Measurements from ENCODE around the gene EP400.
A peak's percentile ranks its signal among the peaks of the same experiment; 100 is the strongest.

The EP400 gene

GRCh38 chr12:131986361-131986760 is 36.6 kb downstream of the EP400 start:
- no peak for DNase-seq (ENCODE audit: low spot score)
- H3K23ac ChIP-seq (ENCODE audit: low read depth, low read length, poor library complexity): peak overlapping the region; percentile 70
- no peak overlapping the region for H2BK120ac ChIP-seq (ENCODE audit: low read depth, low read length)
- no CpG with 5 or more reads among the region's 17 CpGs for WGBS, 2 donors (ENCODE audit: extremely low coverage in 2 of 2, insufficient read length in 2 of 2, insufficient replicate concordance in 1 of 2)
- H3K4ac ChIP-seq (ENCODE audit: low read length): no peak overlapping the region
- no peak overlapping the region for H3K27ac ChIP-seq (replicated peaks; ENCODE audit: low read length)
- H3K36me3 ChIP-seq (replicated peaks in 1 of 2; ENCODE audit: control insufficient read depth in 2 of 2, insufficient read depth in 2 of 2, low read length in 2 of 2): peaks cover 28 to 78% of the 10 kb centered on the region in 2 donors
- H3K4me2 ChIP-seq (ENCODE audit: insufficient read depth, low read length, poor library complexity, severe bottlenecking): no peak overlapping the region
- no peak overlapping the region for H3K4me3 ChIP-seq (ENCODE audit: low read length in 2 of 2)
- no peak overlapping the region for H2BK12ac ChIP-seq (ENCODE audit: low read length)
- no peak overlapping the region for H2AFZ ChIP-seq (ENCODE audit: low read length)
- H2BK15ac ChIP-seq (ENCODE audit: low read length): no peak overlapping the region
- peak overlapping the region; percentile 41 for H3K18ac ChIP-seq (ENCODE audit: low read length)
- no peak overlapping the region for H3K14ac ChIP-seq (ENCODE audit: low read length)
- H3K27me3 ChIP-seq (ENCODE audit: control insufficient read depth in 3 of 3, insufficient read depth in 3 of 3, low read depth in 1 of 3, low read length in 3 of 3): no peaks in the 10 kb centered on the region
- H4K91ac ChIP-seq (ENCODE audit: low read depth, low read length, poor library complexity): no peak overlapping the region
- no peaks in the 10 kb centered on the region for H3K9me3 ChIP-seq (replicated peaks in 1 of 2; ENCODE audit: control insufficient read depth in 2 of 2, insufficient read depth in 1 of 2, low read depth in 1 of 2, low read length in 2 of 2)
- no peak overlapping the region for H3K9ac ChIP-seq (ENCODE audit: low read depth, low read length, poor library complexity)
- H3K4me1 ChIP-seq (ENCODE audit: control insufficient read depth in 2 of 2, insufficient read depth in 1 of 2, low read depth in 1 of 2, low read length in 2 of 2): peaks cover 26 to 40% of the 10 kb centered on the region in 2 donors
- H2AK5ac ChIP-seq (ENCODE audit: low read depth, low read length): no peak overlapping the region
- H2BK5ac ChIP-seq (ENCODE audit: low read length): no peak overlapping the region
- no peaks in the 10 kb centered on the region for H3K79me1 ChIP-seq (ENCODE audit: low read depth, low read length)
- no peak overlapping the region for H4K8ac ChIP-seq (ENCODE audit: low read depth, low read length)

DNA sequence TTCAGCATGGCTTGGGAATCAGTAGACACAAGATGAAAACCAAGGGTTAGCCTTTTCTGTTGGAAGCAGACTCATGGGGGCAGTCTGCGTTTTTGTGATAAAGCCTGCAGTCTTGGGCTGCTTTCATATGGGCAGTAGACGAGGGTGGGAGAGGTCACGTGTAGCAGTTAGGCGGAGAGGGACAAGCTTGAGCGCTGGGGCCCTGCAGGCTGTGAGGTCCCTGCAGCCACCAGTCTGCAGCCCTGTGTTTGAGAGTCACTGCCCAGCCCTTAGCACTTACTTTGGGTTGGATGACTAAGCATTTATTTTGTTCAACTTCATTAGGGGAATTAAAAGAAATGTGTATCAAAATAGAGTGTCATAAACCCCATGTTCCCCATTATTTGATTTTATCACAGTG is 37.2 kb downstream of the EP400 start:
- H3K18ac ChIP-seq (ENCODE audit: low read length): no peak overlapping the region
- no peak overlapping the region for H2AK5ac ChIP-seq (ENCODE audit: low read depth, low read length)
- H2BK12ac ChIP-seq (ENCODE audit: low read length): no peak overlapping the region
- H2BK120ac ChIP-seq (ENCODE audit: low read depth, low read length): no peak overlapping the region
- H3K27me3 ChIP-seq (ENCODE audit: control insufficient read depth in 3 of 3, insufficient read depth in 3 of 3, low read depth in 1 of 3, low read length in 3 of 3): no peaks in the 10 kb centered on the region
- H2AFZ ChIP-seq (ENCODE audit: low read length): no peak overlapping the region
- no peak for DNase-seq (ENCODE audit: low spot score)
- H3K4ac ChIP-seq (ENCODE audit: low read length): no peak overlapping the region
- no peak overlapping the region for H2BK15ac ChIP-seq (ENCODE audit: low read length)
- no peak overlapping the region for H3K4me2 ChIP-seq (ENCODE audit: insufficient read depth, low read length, poor library complexity, severe bottlenecking)
- H2BK5ac ChIP-seq (ENCODE audit: low read length): no peak overlapping the region
- H3K79me1 ChIP-seq (ENCODE audit: low read depth, low read length): no peaks in the 10 kb centered on the region
- no peak overlapping the region for H3K23ac ChIP-seq (ENCODE audit: low read depth, low read length, poor library complexity)
- H3K4me1 ChIP-seq (ENCODE audit: control insufficient read depth in 2 of 2, insufficient read depth in 1 of 2, low read depth in 1 of 2, low read length in 2 of 2): peaks cover 28 to 45% of the 10 kb centered on the region in 2 donors
- H3K4me3 ChIP-seq (ENCODE audit: low read length in 2 of 2): no peak overlapping the region
- H3K14ac ChIP-seq (ENCODE audit: low read length): no peak overlapping the region
- H4K8ac ChIP-seq (ENCODE audit: low read depth, low read length): no peak overlapping the region
- WGBS, 2 donors (ENCODE audit: extremely low coverage in 2 of 2, insufficient read length in 2 of 2, insufficient replicate concordance in 1 of 2): no CpG with 5 or more reads among the region's 5 CpGs
- H4K91ac ChIP-seq (ENCODE audit: low read depth, low read length, poor library complexity): no peak overlapping the region
- H3K9me3 ChIP-seq (replicated peaks in 1 of 2; ENCODE audit: control insufficient read depth in 2 of 2, insufficient read depth in 1 of 2, low read depth in 1 of 2, low read length in 2 of 2): no peaks in the 10 kb centered on the region
- no peak overlapping the region for H3K9ac ChIP-seq (ENCODE audit: low read depth, low read length, poor library complexity)
- no peak overlapping the region for H3K27ac ChIP-seq (replicated peaks; ENCODE audit: low read length)
- peaks cover 23 to 76% of the 10 kb centered on the region in 2 donors for H3K36me3 ChIP-seq (replicated peaks in 1 of 2; ENCODE audit: control insufficient read depth in 2 of 2, insufficient read depth in 2 of 2, low read length in 2 of 2)

DNA sequence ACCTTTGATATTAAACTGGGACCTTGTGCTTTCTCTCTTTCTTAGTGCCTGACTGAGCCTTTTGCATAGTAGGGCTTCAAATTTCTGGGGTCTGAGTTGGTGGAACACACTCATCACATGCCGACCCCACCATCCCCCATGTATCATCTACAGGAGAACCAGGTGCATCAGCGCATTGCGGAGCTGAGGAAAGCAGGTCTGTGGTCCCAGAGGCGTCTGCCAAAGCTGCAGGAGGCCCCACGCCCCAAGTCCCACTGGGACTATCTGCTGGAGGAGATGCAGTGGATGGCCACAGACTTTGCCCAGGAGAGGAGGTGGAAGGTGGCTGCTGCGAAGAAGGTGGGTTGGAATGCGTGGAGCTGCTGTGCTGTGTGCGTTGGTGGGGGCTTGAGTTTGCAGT is 37.8 kb downstream of the EP400 start:
- H3K79me1 ChIP-seq (ENCODE audit: low read depth, low read length): no peaks in the 10 kb centered on the region
- WGBS, 2 donors (ENCODE audit: extremely low coverage in 2 of 2, insufficient read length in 2 of 2, insufficient replicate concordance in 1 of 2): no CpG with 5 or more reads among the region's 8 CpGs
- H3K9me3 ChIP-seq (replicated peaks in 1 of 2; ENCODE audit: control insufficient read depth in 2 of 2, insufficient read depth in 1 of 2, low read depth in 1 of 2, low read length in 2 of 2): no peaks in the 10 kb centered on the region
- peaks cover 22 to 76% of the 10 kb centered on the region in 2 donors for H3K36me3 ChIP-seq (replicated peaks in 1 of 2; ENCODE audit: control insufficient read depth in 2 of 2, insufficient read depth in 2 of 2, low read length in 2 of 2)
- H4K8ac ChIP-seq (ENCODE audit: low read depth, low read length): no peak overlapping the region
- no peak for DNase-seq (ENCODE audit: low spot score)
- H3K14ac ChIP-seq (ENCODE audit: low read length): no peak overlapping the region
- H3K4me2 ChIP-seq (ENCODE audit: insufficient read depth, low read length, poor library complexity, severe bottlenecking): no peak overlapping the region
- no peak overlapping the region for H3K27ac ChIP-seq (replicated peaks; ENCODE audit: low read length)
- peak overlapping the region; percentile 27 for H2AK5ac ChIP-seq (ENCODE audit: low read depth, low read length)
- H3K18ac ChIP-seq (ENCODE audit: low read length): no peak overlapping the region
- H4K91ac ChIP-seq (ENCODE audit: low read depth, low read length, poor library complexity): no peak overlapping the region
- peaks cover 32 to 51% of the 10 kb centered on the region in 2 donors for H3K4me1 ChIP-seq (ENCODE audit: control insufficient read depth in 2 of 2, insufficient read depth in 1 of 2, low read depth in 1 of 2, low read length in 2 of 2)
- H2BK15ac ChIP-seq (ENCODE audit: low read length): no peak overlapping the region
- H2AFZ ChIP-seq (ENCODE audit: low read length): no peak overlapping the region
- H3K9ac ChIP-seq (ENCODE audit: low read depth, low read length, poor library complexity): no peak overlapping the region
- H3K27me3 ChIP-seq (ENCODE audit: control insufficient read depth in 3 of 3, insufficient read depth in 3 of 3, low read depth in 1 of 3, low read length in 3 of 3): no peaks in the 10 kb centered on the region
- no peak overlapping the region for H2BK120ac ChIP-seq (ENCODE audit: low read depth, low read length)
- H3K4ac ChIP-seq (ENCODE audit: low read length): no peak overlapping the region
- no peak overlapping the region for H2BK5ac ChIP-seq (ENCODE audit: low read length)
- H3K4me3 ChIP-seq (ENCODE audit: low read length in 2 of 2): no peak overlapping the region
- no peak overlapping the region for H2BK12ac ChIP-seq (ENCODE audit: low read length)
- H3K23ac ChIP-seq (ENCODE audit: low read depth, low read length, poor library complexity): no peak overlapping the region

DNA sequence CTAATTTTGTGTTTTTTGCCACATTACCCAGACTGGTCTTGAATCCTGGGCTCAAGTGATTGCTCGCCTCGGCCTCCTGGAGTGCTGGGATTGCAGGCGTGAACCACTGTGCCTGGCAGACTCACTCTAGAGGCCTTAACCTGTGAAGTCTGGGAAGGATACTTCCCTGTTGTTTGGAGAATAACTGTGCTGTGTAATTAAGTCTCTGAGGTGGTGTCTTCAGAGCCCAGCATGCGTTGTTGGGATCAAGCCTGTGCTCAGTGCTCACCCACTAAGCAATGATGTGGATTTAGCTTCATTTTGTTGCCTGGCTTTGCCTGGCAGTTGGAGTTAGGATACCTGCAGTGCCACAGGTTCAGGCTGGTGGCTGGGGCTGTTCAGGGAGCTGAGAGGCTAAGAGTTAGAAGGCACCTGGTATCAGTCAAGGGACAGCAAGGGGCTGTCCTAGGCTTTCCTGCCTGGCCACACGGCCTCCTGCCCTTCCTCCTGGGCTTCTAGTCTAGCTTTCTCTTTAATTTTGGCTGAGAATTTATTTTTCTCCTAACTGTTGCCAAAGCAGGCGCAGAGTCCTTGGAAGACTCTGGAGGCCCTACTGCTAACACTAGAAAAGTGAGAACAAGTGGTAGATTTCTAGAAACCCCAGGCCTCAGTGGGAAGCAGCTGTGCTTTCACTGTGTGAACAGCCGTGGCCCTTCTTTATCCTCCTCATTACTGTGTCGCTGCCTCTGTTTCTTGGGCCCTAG is 38.5 kb downstream of the EP400 start:
- Histone ChIP-seq H3K36me3 (replicated peaks in 1 of 2; ENCODE audit: control insufficient read depth in 2 of 2, insufficient read depth in 2 of 2, low read length in 2 of 2) (peaks cover 23 to 76% of the 10 kb centered on the region in 2 donors), H3K18ac (ENCODE audit: low read length) (peak overlapping the region; percentile 53), H3K27me3 (ENCODE audit: control insufficient read depth in 3 of 3, insufficient read depth in 3 of 3, low read depth in 1 of 3, low read length in 3 of 3) (no peaks in the 10 kb centered on the region), H2BK12ac (ENCODE audit: low read length) (no peak overlapping the region), H2AK5ac (ENCODE audit: low read depth, low read length) (peak overlapping the region; percentile 53), H3K4me3 (ENCODE audit: low read length in 2 of 2) (no peak overlapping the region), H3K27ac (replicated peaks; ENCODE audit: low read length) (peak overlapping the region; percentile 24), H2BK5ac (ENCODE audit: low read length) (no peak overlapping the region), H3K79me1 (ENCODE audit: low read depth, low read length) (peaks cover 2% of the 10 kb centered on the region), H4K91ac (ENCODE audit: low read depth, low read length, poor library complexity) (no peak overlapping the region), H3K23ac (ENCODE audit: low read depth, low read length, poor library complexity) (no peak overlapping the region), H3K4me1 (ENCODE audit: control insufficient read depth in 2 of 2, insufficient read depth in 1 of 2, low read depth in 1 of 2, low read length in 2 of 2) (peaks cover 32 to 52% of the 10 kb centered on the region in 2 donors), H3K9ac (ENCODE audit: low read depth, low read length, poor library complexity) (no peak overlapping the region), H3K4me2 (ENCODE audit: insufficient read depth, low read length, poor library complexity, severe bottlenecking) (no peak overlapping the region), H2AFZ (ENCODE audit: low read length) (no peak overlapping the region), H3K4ac (ENCODE audit: low read length) (no peak overlapping the region), H3K9me3 (replicated peaks in 1 of 2; ENCODE audit: control insufficient read depth in 2 of 2, insufficient read depth in 1 of 2, low read depth in 1 of 2, low read length in 2 of 2) (no peaks in the 10 kb centered on the region), H2BK15ac (ENCODE audit: low read length) (no peak overlapping the region), H3K14ac (ENCODE audit: low read length) (no peak overlapping the region), H4K8ac (ENCODE audit: low read depth, low read length) (no peak overlapping the region), H2BK120ac (ENCODE audit: low read depth, low read length) (no peak overlapping the region)
- WGBS, 2 donors (ENCODE audit: extremely low coverage in 2 of 2, insufficient read length in 2 of 2, insufficient replicate concordance in 1 of 2): no CpG with 5 or more reads among the region's 8 CpGs
- DNase-seq (ENCODE audit: low spot score): no peak
